ENCODE data around the gene CLRN2. TPM values are rescaled to one million over a fixed set of nuclear protein-coding genes. Genes with fewer than 3 reads are reported as not detected.

The CLRN2 gene
- total RNA-seq, 1 donor from 2014 or later: not detected

- Mint-ChIP-seq H3K36me3 (ENCODE audit: low read depth, unreplicated experiment) (no peaks in the 10 kb centered on the region), H3K9me3 (ENCODE audit: unreplicated experiment) (no peaks in the 10 kb centered on the region), H3K4me3 (ENCODE audit: unreplicated experiment) (no peak overlapping the region), H3K4me1 (ENCODE audit: unreplicated experiment) (no peaks in the 10 kb centered on the region), H3K27me3 (ENCODE audit: unreplicated experiment) (peaks cover 5% of the 10 kb centered on the region), H3K27ac (ENCODE audit: unreplicated experiment) (no peak overlapping the region)
- no peak for DNase-seq (ENCODE audit: low spot score)
- no peak for TF ChIP-seq CTCF (IDR thresholded peaks at IDR 0.05; ENCODE audit: unreplicated experiment)
These were observed 44.2 kb downstream of the CLRN2 start for GRCh38 chr4:17558941-17559708.

DNA sequence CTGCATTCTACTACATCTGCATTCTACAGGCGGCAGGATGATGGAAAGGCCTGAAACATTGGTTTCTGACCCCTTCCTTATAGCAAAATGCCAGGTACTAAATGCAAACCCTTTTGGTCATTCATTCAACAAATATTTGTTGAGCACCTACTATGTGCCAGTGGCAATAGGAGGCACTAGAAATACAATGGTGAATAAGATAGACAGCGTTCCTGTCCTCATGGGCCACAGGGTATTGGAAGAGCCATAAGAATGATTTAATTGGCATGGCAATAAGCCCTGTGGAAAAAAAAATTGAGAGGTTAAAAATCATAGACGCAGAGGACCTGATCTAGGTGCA is 44.7 kb downstream of the CLRN2 start:
- H3K4me3 Mint-ChIP-seq (ENCODE audit: unreplicated experiment): no peak overlapping the region

GRCh38 chr4:17560065-17560673 is 45.2 kb downstream of the CLRN2 start:
- Mint-ChIP-seq H3K4me1 (ENCODE audit: unreplicated experiment) (no peaks in the 10 kb centered on the region), H3K36me3 (ENCODE audit: low read depth, unreplicated experiment) (no peaks in the 10 kb centered on the region), H3K27ac (ENCODE audit: unreplicated experiment) (no peak overlapping the region), H3K9me3 (ENCODE audit: unreplicated experiment) (no peaks in the 10 kb centered on the region), H3K27me3 (ENCODE audit: unreplicated experiment) (peaks cover 5% of the 10 kb centered on the region), H3K4me3 (ENCODE audit: unreplicated experiment) (no peak overlapping the region)
- no peak for TF ChIP-seq CTCF (IDR thresholded peaks at IDR 0.05; ENCODE audit: unreplicated experiment)
- DNase-seq (ENCODE audit: low spot score): no peak

More for the DNA sequence above, 44.7 kb downstream of the CLRN2 start:
- H3K27me3 Mint-ChIP-seq (ENCODE audit: unreplicated experiment): peaks cover 5% of the 10 kb centered on the region
- H3K4me1 Mint-ChIP-seq (ENCODE audit: unreplicated experiment): no peaks in the 10 kb centered on the region
- H3K9me3 Mint-ChIP-seq (ENCODE audit: unreplicated experiment): no peaks in the 10 kb centered on the region
- H3K27ac Mint-ChIP-seq (ENCODE audit: unreplicated experiment): no peak overlapping the region
- no peaks in the 10 kb centered on the region for H3K36me3 Mint-ChIP-seq (ENCODE audit: low read depth, unreplicated experiment)
- no peak for TF ChIP-seq CTCF (IDR thresholded peaks at IDR 0.05; ENCODE audit: unreplicated experiment)
- no peak for DNase-seq (ENCODE audit: low spot score)

GRCh38 chr4:17561195-17561909 is 46.4 kb downstream of the CLRN2 start:
- Mint-ChIP-seq H3K4me3 (ENCODE audit: unreplicated experiment) (no peak overlapping the region), H3K36me3 (ENCODE audit: low read depth, unreplicated experiment) (no peaks in the 10 kb centered on the region), H3K9me3 (ENCODE audit: unreplicated experiment) (no peaks in the 10 kb centered on the region), H3K27me3 (ENCODE audit: unreplicated experiment) (peaks cover 5% of the 10 kb centered on the region), H3K4me1 (ENCODE audit: unreplicated experiment) (no peaks in the 10 kb centered on the region), H3K27ac (ENCODE audit: unreplicated experiment) (no peak overlapping the region)
- TF ChIP-seq CTCF (IDR thresholded peaks at IDR 0.05; ENCODE audit: unreplicated experiment): no peak
- no peak for DNase-seq (ENCODE audit: low spot score)

- Mint-ChIP-seq H3K36me3 (ENCODE audit: low read depth, unreplicated experiment) (no peaks in the 10 kb centered on the region), H3K27ac (ENCODE audit: unreplicated experiment) (no peak overlapping the region), H3K27me3 (ENCODE audit: unreplicated experiment) (peaks cover 5% of the 10 kb centered on the region), H3K9me3 (ENCODE audit: unreplicated experiment) (no peaks in the 10 kb centered on the region), H3K4me1 (ENCODE audit: unreplicated experiment) (no peaks in the 10 kb centered on the region), H3K4me3 (ENCODE audit: unreplicated experiment) (no peak overlapping the region)
- no peak for TF ChIP-seq CTCF (IDR thresholded peaks at IDR 0.05; ENCODE audit: unreplicated experiment)
- no peak for DNase-seq (ENCODE audit: low spot score)
These were observed 47.2 kb downstream of the CLRN2 start for GRCh38 chr4:17562157-17562556.

Data from endothelial cell (in vitro differentiated cells).